Smooth muscle cell (in vitro differentiated cells): ENCODE measurements around the gene CDADC1. TPM values are rescaled to one million over a fixed set of nuclear protein-coding genes. Genes with fewer than 3 reads are reported as not detected.

Experiments used
- DNase-seq: peaks from one replicate; lab custom pipeline; 2025; ENCODE audit not compliant: unreplicated experiment; lab: John Stamatoyannopoulos, UW
- H2AFZ ChIP-seq: fragments of 200-600 bp; sonication (generic); 2 replicates; pipeline ENCODE4 v1.6.0; 2016; ENCODE audit warnings: antibody characterized with exemption, low read depth, mild to moderate bottlenecking
- H3F3A ChIP-seq: fragments of 200-600 bp; sonication (generic); 2 replicates; pipeline ENCODE4 v1.6.0; 2017; ENCODE audit warnings: antibody characterized with exemption, low read depth
- H3K27ac ChIP-seq: fragments of 200-600 bp; sonication (generic); 2 replicates; pipeline ENCODE4 v1.5.1; 2016; ENCODE audit warnings: low read depth, mild to moderate bottlenecking
- H3K27me3 ChIP-seq: fragments of 200-600 bp; sonication (generic); 2 replicates; pipeline ENCODE4 v1.6.1; 2016; ENCODE audit warnings: low read depth, mild to moderate bottlenecking
- H3K36me3 ChIP-seq: fragments of 200-600 bp; sonication (generic); 2 replicates; pipeline ENCODE4 v1.5.1; 2016; ENCODE audit warnings: low read depth
- H3K4me1 ChIP-seq: fragments of 200-600 bp; sonication (generic); 2 replicates; pipeline ENCODE4 v1.5.1; 2016; ENCODE audit warnings: low read depth
- H3K4me2 ChIP-seq: fragments of 200-600 bp; sonication (generic); 2 replicates; pipeline ENCODE4 v1.6.0; 2016; ENCODE audit warnings: mild to moderate bottlenecking
- H3K4me3 ChIP-seq: fragments of 200-600 bp; sonication (generic); 2 replicates; pipeline ENCODE4 v1.5.1; 2016; ENCODE audit warnings: mild to moderate bottlenecking
- H3K79me2 ChIP-seq: fragments of 200-600 bp; sonication (generic); 2 replicates; pipeline ENCODE4 v1.6.0; 2016; ENCODE audit warnings: low read depth, mild to moderate bottlenecking
- H3K9ac ChIP-seq: fragments of 200-600 bp; sonication (generic); 2 replicates; pipeline ENCODE4 v1.6.0; 2016; ENCODE audit warnings: low read depth
- H3K9me3 ChIP-seq: fragments of 200-600 bp; sonication (generic); replicated peaks from 2 replicates; pipeline ENCODE4 v1.5.1; 2016; ENCODE audit warnings: low read depth
- H4K20me1 ChIP-seq: fragments of 200-600 bp; sonication (generic); 2 replicates; pipeline ENCODE4 v1.6.0; 2016; ENCODE audit warnings: low read depth
- CTCF ChIP-seq: fragments of 200-600 bp; sonication (generic); IDR thresholded peaks from 2 replicates; pipeline ENCODE4 v1.5.1; 2017; ENCODE audit warnings: borderline replicate concordance, mild to moderate bottlenecking, antibody characterized with exemption; ENCODE audit not compliant: insufficient read depth, poor library complexity, severe bottlenecking
- WGBS: methylation state at CpG from one replicate; pipeline ENCODE4 v1.1.7; 2016; ENCODE audit warnings: low lambda C conversion rate; 5-methylcytosine and 5-hydroxymethylcytosine counted together
- polyA plus RNA-seq: library from polyadenylated mRNA; unstranded; fragments of >200 nt; fragmentation: Nextera tagmentation; extraction: Ambion mirVana; gene quantifications from 2 replicates; pipeline ENCODE4 v1.2.1, GENCODE V29; 2016
- total RNA-seq: library from RNA; depleted of rRNA; stranded (reverse); fragments of >200 nt; gene quantifications from 2 replicates; pipeline ENCODE4 v1.2.3, GENCODE V29; 2014

Gene CDADC1
- total and polyA plus RNA-seq, 2 experiments from 2014 or later, result 11.1 to 22.6 TPM

GRCh38 chr13:49256841-49257240 lies 9.1 kb downstream of the CDADC1 start:
- TF ChIP-seq CTCF, result no peak
- no peak overlapping the region for H3K9ac ChIP-seq
- H3K4me1 ChIP-seq, result no peaks in the 10 kb centered on the region
- DNase-seq, result no peak
- no peaks in the 10 kb centered on the region for H3K9me3 ChIP-seq
- H4K20me1 ChIP-seq, result no peaks in the 10 kb centered on the region
- H3K27ac ChIP-seq, result no peak overlapping the region
- WGBS, result 98% methylated on average over 2 of the region's 2 CpGs
- H3K4me3 ChIP-seq, result no peak overlapping the region
- no peaks in the 10 kb centered on the region for H3F3A ChIP-seq
- no peaks in the 10 kb centered on the region for H3K27me3 ChIP-seq
- H3K79me2 ChIP-seq, result peaks cover 10% of the 10 kb centered on the region
- H3K36me3 ChIP-seq, result peaks cover 24% of the 10 kb centered on the region
- no peak overlapping the region for H3K4me2 ChIP-seq
- no peak overlapping the region for H2AFZ ChIP-seq

DNA sequence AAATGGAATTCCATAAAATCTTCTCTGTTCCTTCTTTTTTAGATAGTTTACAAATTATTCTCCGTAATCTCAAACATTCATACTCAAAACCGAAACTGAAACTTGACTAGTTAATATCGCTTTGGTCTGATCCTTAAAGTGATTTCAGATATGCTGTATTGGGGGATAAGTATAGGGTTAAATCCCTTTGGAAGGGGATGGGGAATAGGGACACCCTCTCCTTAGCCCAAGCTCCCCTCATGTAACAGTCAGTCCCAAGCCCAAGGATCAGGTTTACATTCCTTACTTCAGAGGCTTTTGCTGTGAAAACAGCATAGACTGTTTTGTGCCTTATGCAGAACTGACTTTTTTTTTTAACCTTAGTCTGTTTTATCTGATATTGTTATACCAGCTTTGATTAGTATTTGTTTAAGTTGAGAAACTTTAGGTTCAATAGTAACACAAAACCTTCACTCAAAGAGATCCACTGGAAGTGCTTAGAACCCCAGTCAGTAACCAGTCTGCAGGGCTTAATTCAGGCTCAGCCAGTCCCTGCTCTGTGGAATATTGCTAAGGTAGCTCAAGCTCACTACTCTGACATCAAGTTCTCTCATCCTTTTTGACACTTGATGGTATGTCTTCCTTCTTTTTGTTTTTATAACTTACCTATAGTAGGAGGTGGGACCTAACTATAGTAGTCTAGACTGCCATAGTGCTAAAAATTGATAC lies 10.5 kb downstream of the CDADC1 start:
- 97% methylated on average over 3 of the region's 3 CpGs for WGBS
- Histone ChIP-seq H4K20me1 (no peaks in the 10 kb centered on the region), H3K27me3 (no peaks in the 10 kb centered on the region), H3K27ac (no peak overlapping the region), H2AFZ (no peak overlapping the region), H3K4me2 (no peak overlapping the region), H3K36me3 (peaks cover 25% of the 10 kb centered on the region), H3K4me1 (no peaks in the 10 kb centered on the region), H3K79me2 (peaks cover 5% of the 10 kb centered on the region), H3F3A (no peaks in the 10 kb centered on the region), H3K9me3 (no peaks in the 10 kb centered on the region), H3K9ac (no peak overlapping the region), H3K4me3 (no peak overlapping the region)
- DNase-seq, result no peak
- TF ChIP-seq CTCF, result no peak

GRCh38 chr13:49259586-49259985 lies 11.9 kb downstream of the CDADC1 start:
- Histone ChIP-seq H3K4me3 (no peak overlapping the region), H3K9ac (no peak overlapping the region), H3K9me3 (no peaks in the 10 kb centered on the region), H3F3A (no peaks in the 10 kb centered on the region), H3K79me2 (no peaks in the 10 kb centered on the region), H3K27me3 (no peaks in the 10 kb centered on the region), H4K20me1 (no peaks in the 10 kb centered on the region), H3K27ac (no peak overlapping the region), H3K4me2 (no peak overlapping the region), H3K4me1 (no peaks in the 10 kb centered on the region), H2AFZ (no peak overlapping the region), H3K36me3 (peaks cover 25% of the 10 kb centered on the region)
- TF ChIP-seq CTCF, result no peak
- no peak for DNase-seq
- WGBS, result 100% methylated on average over 6 of the region's 6 CpGs

DNA sequence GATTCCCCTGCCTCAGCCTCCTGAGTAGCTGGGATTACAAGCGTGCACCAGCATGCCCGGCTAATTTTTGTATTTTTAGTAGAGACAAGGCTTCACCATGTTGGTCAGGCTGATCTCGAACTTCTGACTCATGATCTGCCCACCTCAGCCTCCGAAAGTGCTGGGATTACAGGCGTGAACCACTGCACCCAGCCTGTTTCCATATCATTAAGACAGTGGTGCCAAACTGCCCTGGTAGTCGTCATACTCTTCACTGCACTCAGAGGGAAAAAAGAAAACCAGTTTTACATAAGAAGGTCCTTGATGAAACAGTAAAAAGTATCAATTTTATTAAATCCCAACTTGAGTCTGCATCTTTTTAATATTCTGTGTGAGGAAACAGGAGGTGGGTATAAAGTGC lies 14.9 kb downstream of the CDADC1 start:
- no peaks in the 10 kb centered on the region for H3K4me1 ChIP-seq
- H3K4me3 ChIP-seq, result no peak overlapping the region
- peaks cover 15% of the 10 kb centered on the region for H3K36me3 ChIP-seq
- H3K79me2 ChIP-seq, result no peaks in the 10 kb centered on the region
- no peaks in the 10 kb centered on the region for H3K9me3 ChIP-seq
- WGBS, result 92% methylated on average over 6 of the region's 6 CpGs
- no peak overlapping the region for H2AFZ ChIP-seq
- no peaks in the 10 kb centered on the region for H3K27me3 ChIP-seq
- no peaks in the 10 kb centered on the region for H4K20me1 ChIP-seq
- DNase-seq, result no peak
- TF ChIP-seq CTCF, result no peak
- no peak overlapping the region for H3K27ac ChIP-seq
- H3F3A ChIP-seq, result no peaks in the 10 kb centered on the region
- H3K4me2 ChIP-seq, result no peak overlapping the region
- H3K9ac ChIP-seq, result no peak overlapping the region
